Gastroesophageal sphincter (tissue), 4 donors: ENCODE data around the gene KHNYN. TPM values are rescaled to one million over a fixed set of nuclear protein-coding genes. Genes with fewer than 3 reads are reported as not detected.

Source experiments
- ATAC-seq: fragments of 150-250 bp; one replicate; pipeline ENCODE4 v1.9.1; 2016; ENCODE audit warnings: mild to moderate bottlenecking, moderate library complexity
- H3K27ac ChIP-seq, 4 donors: fragments of 200-600 bp; sonication (generic) in 3 of 4; 1 replicate in 3 of 4; 2 replicates in 1 of 4; pipeline ENCODE4 v1.5.1; 2016 to 2019
- H3K27me3 ChIP-seq: fragments of 200-600 bp; sonication (generic); one replicate; pipeline ENCODE4 v1.5.1; 2019
- H3K36me3 ChIP-seq, 2 donors: fragments of 200-600 bp; sonication (generic); one replicate each; pipeline ENCODE4 v1.5.1; 2019; ENCODE audit warnings: control low read depth in 1 of 2
- H3K4me1 ChIP-seq, 3 donors: fragments of 200-600 bp; sonication (generic); 1 replicate in 2 of 3; 2 replicates in 1 of 3; pipeline ENCODE4 v1.5.1; 2016 to 2019; ENCODE audit warnings: control low read depth in 2 of 3
- H3K4me3 ChIP-seq, 2 donors: fragments of 200-600 bp; sonication (generic); one replicate each; pipeline ENCODE4 v1.5.1; 2019; ENCODE audit warnings: mild to moderate bottlenecking in 1 of 2, moderate library complexity in 1 of 2
- H3K9me3 ChIP-seq, 3 donors: fragments of 200-600 bp; sonication (generic); one replicate each; pipeline ENCODE4 v1.5.1; 2017 to 2019; ENCODE audit warnings: control low read depth in 2 of 3
- CTCF ChIP-seq, 4 experiments: fragments of 200-600 bp in 2 of 4; fragments of 450-650 bp in 2 of 4; sonication (generic) in 1 of 4; IDR thresholded peaks; one replicate each; pipeline ENCODE4 v1.5.1; 2017 to 2019; ENCODE audit warnings: antibody characterized with exemption in 4 of 4, mild to moderate bottlenecking in 2 of 4, moderate library complexity in 2 of 4
- EP300 ChIP-seq: sonication (generic); formaldehyde crosslinking; IDR thresholded peaks from one replicate; pipeline ENCODE4 v1.6.1; 2017; ENCODE audit warnings: antibody characterized with exemption, mild to moderate bottlenecking
- POLR2A ChIP-seq, 2 donors: fragments of 450-650 bp; IDR thresholded peaks; one replicate each; pipeline ENCODE4 v1.6.1; 2017; ENCODE audit warnings: antibody characterized with exemption in 2 of 2, mild to moderate bottlenecking in 2 of 2, moderate library complexity in 1 of 2
- POLR2AphosphoS5 ChIP-seq: sonication (generic); formaldehyde crosslinking; IDR thresholded peaks from one replicate; pipeline ENCODE4 v1.6.1; 2017; ENCODE audit warnings: antibody characterized with exemption
- WGBS, 2 donors: methylation state at CpG; one replicate each; pipeline ENCODE4 v1.1.5; 2018; ENCODE audit warnings: low coverage in 1 of 2; 5-methylcytosine and 5-hydroxymethylcytosine counted together
- total RNA-seq, 4 donors: library from RNA; depleted of rRNA; stranded (reverse); fragments of >200 nt; gene quantifications; one replicate each; pipeline ENCODE4 v1.1.0, GENCODE V29; 2016

KHNYN gene
- total RNA-seq, 4 donors from 2014 or later, result 50.7 to 68.0 (median 61.3) TPM

DNA sequence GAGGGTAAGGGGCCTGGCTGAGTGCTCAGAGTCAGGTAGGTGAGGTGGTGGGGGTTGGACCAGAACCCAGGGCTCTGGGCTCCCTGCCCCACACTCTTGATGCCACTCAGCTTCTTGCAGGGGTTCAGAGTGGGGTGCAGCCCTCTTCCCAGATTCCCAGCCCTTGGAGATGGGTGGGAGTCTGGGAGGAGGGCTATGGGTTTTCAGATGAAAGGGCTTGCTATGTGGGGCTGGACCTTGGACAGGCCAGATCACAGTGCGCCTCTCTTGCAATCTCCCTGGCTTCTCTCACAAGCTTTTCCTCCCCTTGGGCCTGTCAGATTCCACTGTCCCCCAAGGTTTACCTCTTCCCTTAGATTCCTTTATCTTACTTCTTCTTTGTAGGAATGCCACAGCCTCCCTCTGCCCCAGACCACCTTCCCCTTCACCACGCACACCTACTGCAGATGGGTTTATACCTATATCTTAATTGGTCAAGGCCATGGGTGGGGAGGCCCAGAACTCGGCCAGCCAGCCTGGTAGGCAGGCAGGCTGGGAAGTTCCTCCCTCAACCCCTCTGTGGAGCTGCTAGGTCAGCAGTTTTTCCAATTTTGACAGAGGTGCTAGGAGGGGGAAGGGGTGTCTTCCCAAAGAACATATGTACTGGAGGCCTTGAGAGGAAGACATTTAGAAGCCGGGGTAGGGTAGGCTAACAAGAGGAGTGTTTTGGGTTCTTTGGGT lies 29.6 kb upstream of the KHNYN start:
- no peak for ATAC-seq
- no peaks in the 10 kb centered on the region for H3K27me3 ChIP-seq
- TF ChIP-seq POLR2A (IDR thresholded peaks at IDR 0.05), result no peak
- no peak for TF ChIP-seq POLR2AphosphoS5
- no peak for TF ChIP-seq CTCF (IDR thresholded peaks at IDR 0.05)
- TF ChIP-seq EP300, result no peak
- WGBS, 2 donors, result 27 to 36% methylated on average over 3 of the region's 4 CpGs
- peak overlapping the region; percentile 80 to 85 for H3K4me3 ChIP-seq
- H3K4me1 ChIP-seq, result peaks cover 0 to 72% (median 29%) of the 10 kb centered on the region in 3 donors
- H3K27ac ChIP-seq, result peak overlapping the region in 3 of 4 donors; percentile 77 to 82 (median 79)
- H3K9me3 ChIP-seq, result no peaks in the 10 kb centered on the region
- no peaks in the 10 kb centered on the region for H3K36me3 ChIP-seq

DNA sequence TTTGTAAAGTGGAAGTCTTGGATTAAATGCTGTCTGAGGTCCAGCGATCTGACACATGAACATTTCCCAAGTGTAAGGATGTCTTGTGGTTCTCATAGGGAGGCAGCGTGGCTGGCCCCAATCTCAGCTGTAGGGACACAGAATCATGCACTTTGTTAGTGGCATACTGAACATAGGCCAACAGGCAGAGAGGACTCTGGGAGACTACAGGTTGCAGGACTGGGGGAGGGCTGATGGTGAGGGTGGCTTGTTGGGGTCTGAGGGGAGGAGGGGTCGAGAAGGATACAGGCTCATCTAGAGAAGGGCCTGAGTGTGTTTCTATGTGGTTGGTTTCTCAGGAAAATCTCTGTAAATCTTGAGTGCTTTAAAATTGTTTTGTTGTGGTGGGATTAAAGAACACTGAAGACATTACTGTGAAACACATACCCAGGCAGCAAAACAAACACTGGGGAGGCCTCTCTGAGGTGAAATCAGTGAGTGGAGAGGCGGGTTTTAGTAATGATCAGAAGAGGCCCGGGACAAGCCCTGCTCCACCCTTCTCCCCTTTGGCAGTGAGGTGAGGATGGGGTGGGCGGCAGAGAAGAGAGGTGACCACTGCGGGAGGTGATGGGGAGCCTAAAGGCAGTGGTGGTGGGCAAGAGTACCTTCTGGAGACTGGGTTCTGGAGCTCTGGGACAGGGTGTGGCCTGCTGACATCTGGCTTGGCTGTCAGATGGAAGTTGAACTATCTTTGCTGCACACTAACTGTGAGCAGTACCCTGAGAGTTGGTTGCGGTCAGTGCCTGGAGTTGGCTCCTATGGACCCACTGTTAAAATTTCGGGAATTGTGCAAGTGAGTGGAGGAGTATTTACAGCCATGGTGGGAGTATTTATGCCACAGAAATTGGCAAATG lies 27.7 kb upstream of the KHNYN start:
- no peak for ATAC-seq
- no peaks in the 10 kb centered on the region for H3K27me3 ChIP-seq
- H3K4me1 ChIP-seq, result peaks cover 0 to 72% (median 29%) of the 10 kb centered on the region in 3 donors
- H3K27ac ChIP-seq, result peak overlapping the region in 3 of 4 donors; percentile 53 to 79 (median 67)
- H3K4me3 ChIP-seq, result no peak overlapping the region
- WGBS, 2 donors, result 36 to 47% methylated on average over 5 to 9 of the region's 9 CpGs
- no peaks in the 10 kb centered on the region for H3K9me3 ChIP-seq
- H3K36me3 ChIP-seq, result peaks cover 0 to 14% of the 10 kb centered on the region in 2 donors
- TF ChIP-seq EP300, result no peak

GRCh38 chr14:24403294-24403998 lies 26.3 kb upstream of the KHNYN start:
- Histone ChIP-seq H3K36me3 (peaks cover 0 to 28% of the 10 kb centered on the region in 2 donors), H3K4me3 (no peak overlapping the region), H3K27me3 (no peaks in the 10 kb centered on the region), H3K27ac (peak overlapping the region in 3 of 4 donors; percentile 53 to 79 (median 67)), H3K4me1 (peaks cover 0 to 61% (median 23%) of the 10 kb centered on the region in 3 donors), H3K9me3 (no peaks in the 10 kb centered on the region)
- 39 to 54% methylated on average over 4 to 7 of the region's 7 CpGs for WGBS, 2 donors
- TF ChIP-seq POLR2AphosphoS5 (no peak), EP300 (no peak), POLR2A (IDR thresholded peaks at IDR 0.05) (no peak), CTCF (IDR thresholded peaks at IDR 0.05) (no peak)
- ATAC-seq, result peak; percentile 65

- Histone ChIP-seq H3K27me3 (no peaks in the 10 kb centered on the region), H3K36me3 (peaks cover 0 to 42% of the 10 kb centered on the region in 2 donors), H3K27ac (peak overlapping the region in 1 of 4 donors; percentile 17), H3K9me3 (no peaks in the 10 kb centered on the region), H3K4me1 (peaks cover 0 to 49% (median 20%) of the 10 kb centered on the region in 3 donors), H3K4me3 (no peak overlapping the region)
- no peak for ATAC-seq
- WGBS, 2 donors, result 60% methylated on average over 3 of the region's 4 CpGs; no CpG with 5 or more reads in 1 of the 2 donors
- no peak for TF ChIP-seq POLR2AphosphoS5
- TF ChIP-seq POLR2A (IDR thresholded peaks at IDR 0.05), result no peak
- no peak for TF ChIP-seq EP300
- no peak for TF ChIP-seq CTCF (IDR thresholded peaks at IDR 0.05)
Measured at GRCh38 chr14:24404814-24405213, 24.9 kb upstream of the KHNYN start.

- WGBS, 2 donors, result 97 to 100% methylated on average over 1 to 6 of the region's 6 CpGs
- peaks cover 0 to 56% of the 10 kb centered on the region in 2 donors for H3K36me3 ChIP-seq
- H3K4me3 ChIP-seq, result no peak overlapping the region
- TF ChIP-seq POLR2AphosphoS5, result no peak
- TF ChIP-seq EP300, result no peak
- no peak for TF ChIP-seq POLR2A (IDR thresholded peaks at IDR 0.05)
- no peak for TF ChIP-seq CTCF (IDR thresholded peaks at IDR 0.05)
- no peaks in the 10 kb centered on the region for H3K27me3 ChIP-seq
- H3K27ac ChIP-seq, result no peak overlapping the region
- H3K4me1 ChIP-seq, result peaks cover 0 to 33% (median 9%) of the 10 kb centered on the region in 3 donors
- ATAC-seq, result no peak
- no peaks in the 10 kb centered on the region for H3K9me3 ChIP-seq
Measured at GRCh38 chr14:24406416-24406815, 23.3 kb upstream of the KHNYN start.
